Measurements from ENCODE around the gene RPP40.

DNA sequence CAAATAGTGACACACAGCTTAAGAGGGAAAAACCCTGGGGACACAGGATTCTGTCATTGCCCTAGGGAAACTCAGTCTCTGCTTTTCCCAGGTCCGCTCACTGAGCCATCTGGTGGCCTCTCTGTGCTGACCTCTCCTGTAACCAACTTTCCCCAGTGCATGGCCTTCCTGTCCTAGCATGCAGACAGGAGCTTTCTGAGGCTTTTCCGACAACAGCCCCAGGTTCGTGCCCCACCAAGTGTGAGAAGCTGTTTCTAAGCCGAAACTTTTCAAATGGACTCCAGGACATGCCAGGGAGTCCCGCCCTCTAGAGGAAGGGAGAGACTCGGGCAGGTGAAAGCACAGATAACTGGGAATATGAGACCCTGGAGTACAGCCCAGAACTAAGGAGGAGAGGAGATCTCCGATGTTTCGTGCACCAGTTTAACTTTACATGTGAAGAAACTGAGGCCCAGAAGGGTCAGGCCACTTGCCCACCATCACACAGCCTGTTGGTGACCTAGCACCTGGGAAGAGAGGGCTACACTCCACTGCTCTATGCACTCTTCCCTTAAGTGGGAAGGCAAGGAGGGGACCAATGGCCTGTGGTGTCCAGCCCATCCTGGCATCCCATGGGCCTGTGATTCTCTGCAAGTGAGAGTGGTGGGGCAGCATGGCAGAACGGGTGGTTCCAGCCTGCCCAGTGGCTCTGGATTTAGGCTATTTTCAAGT lies 46.2 kb downstream of the RPP40 start:
- TF ChIP-seq ZFX (IDR thresholded peaks at IDR 0.05): no peak
- TF ChIP-seq, protein P1, sequence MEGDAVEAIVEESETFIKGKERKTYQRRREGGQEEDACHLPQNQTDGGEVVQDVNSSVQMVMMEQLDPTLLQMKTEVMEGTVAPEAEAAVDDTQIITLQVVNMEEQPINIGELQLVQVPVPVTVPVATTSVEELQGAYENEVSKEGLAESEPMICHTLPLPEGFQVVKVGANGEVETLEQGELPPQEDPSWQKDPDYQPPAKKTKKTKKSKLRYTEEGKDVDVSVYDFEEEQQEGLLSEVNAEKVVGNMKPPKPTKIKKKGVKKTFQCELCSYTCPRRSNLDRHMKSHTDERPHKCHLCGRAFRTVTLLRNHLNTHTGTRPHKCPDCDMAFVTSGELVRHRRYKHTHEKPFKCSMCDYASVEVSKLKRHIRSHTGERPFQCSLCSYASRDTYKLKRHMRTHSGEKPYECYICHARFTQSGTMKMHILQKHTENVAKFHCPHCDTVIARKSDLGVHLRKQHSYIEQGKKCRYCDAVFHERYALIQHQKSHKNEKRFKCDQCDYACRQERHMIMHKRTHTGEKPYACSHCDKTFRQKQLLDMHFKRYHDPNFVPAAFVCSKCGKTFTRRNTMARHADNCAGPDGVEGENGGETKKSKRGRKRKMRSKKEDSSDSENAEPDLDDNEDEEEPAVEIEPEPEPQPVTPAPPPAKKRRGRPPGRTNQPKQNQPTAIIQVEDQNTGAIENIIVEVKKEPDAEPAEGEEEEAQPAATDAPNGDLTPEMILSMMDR (IDR thresholded peaks at IDR 0.05 in 2 of 3, conservative IDR thresholded peaks at IDR 0.05 in 1 of 3; ENCODE audit: borderline replicate concordance in 1 of 3, insufficient read depth in 1 of 3, low read depth in 2 of 3, low read length in 2 of 3): peak; percentile 29 to 51 (median 47); a peak in 4 of 6 replicates
- TF ChIP-seq, protein P2, sequence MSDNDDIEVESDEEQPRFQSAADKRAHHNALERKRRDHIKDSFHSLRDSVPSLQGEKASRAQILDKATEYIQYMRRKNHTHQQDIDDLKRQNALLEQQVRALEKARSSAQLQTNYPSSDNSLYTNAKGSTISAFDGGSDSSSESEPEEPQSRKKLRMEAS (IDR thresholded peaks at IDR 0.05): no peak
